KMS-11 (cell line): ENCODE data around the gene BMPR1A.
"Not testable (repeated sequence)": the region's sequence is repeated elsewhere in the genome, so short reads cannot be mapped to it uniquely, and the experiment has no call there.

Source experiments
- H2AFZ ChIP-seq: fragments of 200-600 bp; sonication (generic); 2 replicates; pipeline ENCODE4 v1.6.1; 2016; ENCODE audit warnings: antibody characterized with exemption, mixed run types, low read depth
- H3K27ac ChIP-seq: fragments of 200-600 bp; sonication (generic); 2 replicates; pipeline ENCODE4 v1.6.1; 2016; ENCODE audit warnings: mild to moderate bottlenecking, mixed run types
- H3K27me3 ChIP-seq: fragments of 200-600 bp; sonication (generic); 2 replicates; pipeline ENCODE4 v1.6.1; 2017; ENCODE audit warnings: mild to moderate bottlenecking, low read depth, mixed run types, moderate library complexity; ENCODE audit not compliant: insufficient read depth
- H3K36me3 ChIP-seq: fragments of 200-600 bp; sonication (generic); 2 replicates; pipeline ENCODE4 v1.6.1; 2017; ENCODE audit warnings: mild to moderate bottlenecking, mixed run types; ENCODE audit not compliant: insufficient read depth
- H3K4me1 ChIP-seq: fragments of 200-600 bp; sonication (generic); 2 replicates; pipeline ENCODE4 v1.6.1; 2016; ENCODE audit warnings: mild to moderate bottlenecking, low read depth, mixed run types; ENCODE audit not compliant: poor library complexity, severe bottlenecking
- H3K4me2 ChIP-seq: fragments of 200-600 bp; sonication (generic); 2 replicates; pipeline ENCODE4 v1.7.0; 2016; ENCODE audit warnings: mild to moderate bottlenecking, mixed run types
- H3K4me3 ChIP-seq: fragments of 200-600 bp; sonication (generic); IDR thresholded peaks from 2 replicates; pipeline ENCODE4 v1.6.1; 2017; ENCODE audit warnings: low read depth, low read length, mixed read lengths; ENCODE audit not compliant: insufficient read depth
- H3K79me2 ChIP-seq: fragments of 200-600 bp; sonication (generic); 2 replicates; pipeline ENCODE4 v1.6.1; 2016; ENCODE audit warnings: low read depth, mixed run types; ENCODE audit not compliant: insufficient read depth
- H3K9ac ChIP-seq: fragments of 200-600 bp; sonication (generic); 2 replicates; pipeline ENCODE4 v1.6.1; 2016; ENCODE audit warnings: mild to moderate bottlenecking, mixed run types
- H4K20me1 ChIP-seq: fragments of 200-600 bp; sonication (generic); 2 replicates; pipeline ENCODE4 v1.6.1; 2016; ENCODE audit warnings: mild to moderate bottlenecking, mixed run types; ENCODE audit not compliant: insufficient read depth
- CTCF ChIP-seq: fragments of 200-600 bp; sonication (generic); conservative IDR thresholded peaks from 2 replicates; pipeline ENCODE4 v1.6.1; 2017; ENCODE audit warnings: low read depth, mild to moderate bottlenecking, antibody characterized with exemption, low read length, moderate library complexity, mixed read lengths

BMPR1A gene

GRCh38 chr10:86946213-86947155 is 190.1 kb downstream of the BMPR1A start:
- H4K20me1 ChIP-seq, result no peaks in the 10 kb centered on the region
- H3K9ac ChIP-seq, result no peak overlapping the region
- no peaks in the 10 kb centered on the region for H3K27me3 ChIP-seq
- no peak overlapping the region for H3K4me2 ChIP-seq
- no peaks in the 10 kb centered on the region for H3K4me1 ChIP-seq
- no peaks in the 10 kb centered on the region for H3K79me2 ChIP-seq
- H3K27ac ChIP-seq, result no peak overlapping the region
- no peaks in the 10 kb centered on the region for H3K36me3 ChIP-seq
- H3K4me3 ChIP-seq, result no peak overlapping the region
- H2AFZ ChIP-seq, result no peak overlapping the region
- no peak for TF ChIP-seq CTCF

GRCh38 chr10:86947806-86948205 is 191.4 kb downstream of the BMPR1A start:
- H3K9ac ChIP-seq, H3K79me2 ChIP-seq, H3K4me3 ChIP-seq, H3K27ac ChIP-seq, H3K36me3 ChIP-seq, H4K20me1 ChIP-seq, H3K4me2 ChIP-seq, H3K4me1 ChIP-seq, H3K27me3 ChIP-seq, H2AFZ ChIP-seq: not testable (repeated sequence)

- H3K4me1 ChIP-seq, result no peaks in the 10 kb centered on the region
- H3K36me3 ChIP-seq, result no peaks in the 10 kb centered on the region
- no peak for TF ChIP-seq CTCF
- H3K9ac ChIP-seq, result no peak overlapping the region
- no peaks in the 10 kb centered on the region for H3K27me3 ChIP-seq
- no peaks in the 10 kb centered on the region for H3K79me2 ChIP-seq
- no peak overlapping the region for H3K4me2 ChIP-seq
- H3K27ac ChIP-seq, result no peak overlapping the region
- no peak overlapping the region for H2AFZ ChIP-seq
- H3K4me3 ChIP-seq, result no peak overlapping the region
- no peaks in the 10 kb centered on the region for H4K20me1 ChIP-seq
These were observed 193.9 kb downstream of the BMPR1A start for GRCh38 chr10:86950349-86950748.

- no peak overlapping the region for H2AFZ ChIP-seq
- H3K9ac ChIP-seq, result no peak overlapping the region
- no peaks in the 10 kb centered on the region for H3K27me3 ChIP-seq
- no peaks in the 10 kb centered on the region for H3K36me3 ChIP-seq
- no peaks in the 10 kb centered on the region for H3K79me2 ChIP-seq
- no peak overlapping the region for H3K27ac ChIP-seq
- H3K4me1 ChIP-seq, result no peaks in the 10 kb centered on the region
- no peaks in the 10 kb centered on the region for H4K20me1 ChIP-seq
- TF ChIP-seq CTCF, result no peak
- H3K4me3 ChIP-seq, result no peak overlapping the region
- no peak overlapping the region for H3K4me2 ChIP-seq
These were observed 194.9 kb downstream of the BMPR1A start for GRCh38 chr10:86951184-86951761.

- H3K36me3 ChIP-seq, result no peaks in the 10 kb centered on the region
- no peak overlapping the region for H2AFZ ChIP-seq
- no peak overlapping the region for H3K27ac ChIP-seq
- no peaks in the 10 kb centered on the region for H3K27me3 ChIP-seq
- no peak overlapping the region for H3K4me3 ChIP-seq
- H3K9ac ChIP-seq, result no peak overlapping the region
- H3K79me2 ChIP-seq, result no peaks in the 10 kb centered on the region
- no peak overlapping the region for H3K4me2 ChIP-seq
- no peaks in the 10 kb centered on the region for H4K20me1 ChIP-seq
- TF ChIP-seq CTCF, result no peak
- no peaks in the 10 kb centered on the region for H3K4me1 ChIP-seq
These were observed 195.7 kb downstream of the BMPR1A start for GRCh38 chr10:86952106-86952505.

- not testable (repeated sequence) for H3K4me3 ChIP-seq, H2AFZ ChIP-seq, H3K9ac ChIP-seq, H3K79me2 ChIP-seq, H4K20me1 ChIP-seq, H3K27ac ChIP-seq, H3K27me3 ChIP-seq, H3K4me2 ChIP-seq, H3K4me1 ChIP-seq, H3K36me3 ChIP-seq
These were observed 196.3 kb downstream of the BMPR1A start for GRCh38 chr10:86952697-86953096.
